GM12891 (cell line): Measurements from ENCODE around the gene EOGT.

Experiments used
- PAX5 ChIP-seq: IDR thresholded peaks from 2 replicates; pipeline ENCODE4 v1.6.1; 2011; ENCODE audit warnings: low read length, moderate library complexity, mild to moderate bottlenecking; ENCODE audit not compliant: insufficient read depth, severe bottlenecking
- POLR2A ChIP-seq: IDR thresholded peaks from 2 replicates; pipeline ENCODE4 v1.6.1; 2011; ENCODE audit warnings: low read depth, low read length, control low read depth
- POLR2AphosphoS5 ChIP-seq: IDR thresholded peaks from 2 replicates; pipeline ENCODE4 v1.6.1; 2011; ENCODE audit warnings: low read depth, low read length, control low read depth
- POU2F2 ChIP-seq: IDR thresholded peaks from 2 replicates; pipeline ENCODE4 v1.6.1; 2011; ENCODE audit warnings: low read depth, mild to moderate bottlenecking, control low read depth, low read length, moderate library complexity
- SPI1 ChIP-seq: IDR thresholded peaks from 2 replicates; pipeline ENCODE4 v1.6.1; 2011; ENCODE audit warnings: low read depth, low read length, control low read depth
- TAF1 ChIP-seq: IDR thresholded peaks from 2 replicates; pipeline ENCODE4 v1.6.1; 2011; ENCODE audit warnings: low read depth, low read length, control low read depth

- TF ChIP-seq POLR2A: no peak
- no peak for TF ChIP-seq POLR2AphosphoS5
- TF ChIP-seq TAF1: no peak
- no peak for TF ChIP-seq POU2F2
- TF ChIP-seq SPI1: no peak
- TF ChIP-seq PAX5: no peak
Observed at GRCh38 chr3:69011096-69011730, 2.3 kb downstream of the EOGT start.
